ENCODE results near the gene SCNN1B.

The SCNN1B gene

DNA sequence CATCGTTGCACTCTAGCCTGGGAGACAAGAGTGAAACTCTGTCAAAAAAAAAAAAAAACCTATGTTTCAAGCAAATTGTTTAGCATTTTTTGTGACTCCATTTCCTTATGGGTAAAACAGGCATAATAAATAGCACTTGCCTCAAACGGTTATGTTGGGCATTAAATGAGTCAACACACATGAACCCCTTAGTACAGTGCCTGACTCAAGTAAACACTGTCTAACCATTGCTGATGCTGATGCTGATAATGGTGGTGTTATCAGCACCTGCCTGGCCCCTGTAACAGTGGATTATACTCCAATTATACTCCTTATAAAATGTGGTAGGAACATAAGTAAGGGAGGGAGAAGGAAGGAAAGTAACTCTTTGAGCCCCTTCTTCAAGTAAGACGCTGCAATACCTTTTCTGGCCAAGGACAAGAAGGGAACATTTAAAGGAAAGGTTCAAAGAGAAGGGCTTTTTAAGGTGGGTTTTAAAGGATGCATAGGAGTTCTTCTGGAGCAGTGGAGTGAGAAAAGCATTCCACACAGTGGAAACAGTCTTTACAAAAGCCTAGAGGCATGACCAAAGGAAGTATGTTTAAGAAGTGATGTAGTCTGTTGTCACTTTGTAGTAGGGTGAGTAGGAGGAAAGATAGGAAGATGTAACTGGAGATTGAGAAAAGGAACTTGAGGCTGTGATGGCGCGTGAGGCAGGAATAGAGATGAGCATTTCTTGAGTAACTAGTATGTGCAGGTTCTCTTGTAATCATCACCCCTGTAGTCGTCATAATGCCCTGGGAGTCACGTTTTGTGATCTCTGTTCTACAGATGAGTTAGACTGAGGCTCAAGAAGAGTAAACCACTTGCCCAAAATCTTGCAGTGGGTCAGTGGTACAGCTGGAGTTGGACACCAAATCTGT is 4.3 kb downstream of the SCNN1B start:
- no peaks in the 10 kb centered on the region for H3K36me3 ChIP-seq (ENCODE audit: control insufficient read depth in 1 of 2, insufficient read depth in 2 of 2, low read length in 2 of 2)
- no peak overlapping the region for H2BK5ac ChIP-seq (ENCODE audit: low read depth, low read length, poor library complexity)
- no peaks in the 10 kb centered on the region for H3K79me2 ChIP-seq (ENCODE audit: control insufficient read depth, insufficient read depth, low read length, poor library complexity)
- H3K79me1 ChIP-seq (ENCODE audit: low read length) = no peaks in the 10 kb centered on the region
- no peak overlapping the region for H3K14ac ChIP-seq (ENCODE audit: low read length)
- peak; percentile 63 to 81 for DNase-seq
- H3K23ac ChIP-seq (ENCODE audit: low read length) = no peak overlapping the region
- no peak overlapping the region for H3K4me3 ChIP-seq (ENCODE audit: low read depth, low read length)
- H2BK120ac ChIP-seq (ENCODE audit: insufficient read depth, low read length, poor library complexity) = no peak overlapping the region
- 100% methylated on average over 1 of the region's 7 CpGs for WGBS (ENCODE audit: extremely low coverage, insufficient coverage, insufficient read length)
- H3K18ac ChIP-seq (ENCODE audit: low read length) = no peak overlapping the region
- H3K27me3 ChIP-seq (ENCODE audit: insufficient read depth, low read length) = peaks cover 19% of the 10 kb centered on the region
- H3K27ac ChIP-seq (ENCODE audit: low read depth, low read length) = no peak overlapping the region
- H2BK12ac ChIP-seq (ENCODE audit: low read length) = no peak overlapping the region
- H4K12ac ChIP-seq (ENCODE audit: low read depth, low read length) = no peak overlapping the region
- no peak overlapping the region for H2AK5ac ChIP-seq (ENCODE audit: low read length)
- no peak overlapping the region for H3K4me2 ChIP-seq (ENCODE audit: low read length)
- H3K4me1 ChIP-seq (ENCODE audit: control insufficient read depth in 1 of 2, insufficient read depth in 2 of 2, low read length in 2 of 2) = peaks cover 0 to 6% of the 10 kb centered on the region in 2 experiments
- H2AFZ ChIP-seq (ENCODE audit: insufficient read depth, low read length, poor library complexity) = no peak overlapping the region
- no peak overlapping the region for H4K91ac ChIP-seq (ENCODE audit: low read depth, low read length)
- H4K8ac ChIP-seq (ENCODE audit: low read depth, low read length) = no peak overlapping the region
- H3K9me3 ChIP-seq (ENCODE audit: insufficient read depth, low read depth, low read length) = peaks cover 8% of the 10 kb centered on the region
- no peak overlapping the region for H3K4ac ChIP-seq (ENCODE audit: low read depth, low read length)
- no peak overlapping the region for H3K9ac ChIP-seq (ENCODE audit: low read length)

GRCh38 chr16:23310217-23310616 is 8.1 kb downstream of the SCNN1B start:
- H2BK120ac ChIP-seq (ENCODE audit: insufficient read depth, low read length, poor library complexity) = no peak overlapping the region
- H3K36me3 ChIP-seq (ENCODE audit: control insufficient read depth in 1 of 2, insufficient read depth in 2 of 2, low read length in 2 of 2) = no peaks in the 10 kb centered on the region
- H3K27me3 ChIP-seq (ENCODE audit: insufficient read depth, low read length) = no peaks in the 10 kb centered on the region
- H3K18ac ChIP-seq (ENCODE audit: low read length) = no peak overlapping the region
- no peak overlapping the region for H4K91ac ChIP-seq (ENCODE audit: low read depth, low read length)
- H2AK5ac ChIP-seq (ENCODE audit: low read length) = no peak overlapping the region
- no peak overlapping the region for H3K9ac ChIP-seq (ENCODE audit: low read length)
- DNase-seq = no peak
- H3K79me1 ChIP-seq (ENCODE audit: low read length) = no peaks in the 10 kb centered on the region
- no peak overlapping the region for H2AFZ ChIP-seq (ENCODE audit: insufficient read depth, low read length, poor library complexity)
- H3K4me1 ChIP-seq (ENCODE audit: control insufficient read depth in 1 of 2, insufficient read depth in 2 of 2, low read length in 2 of 2) = peaks cover 0 to 1% of the 10 kb centered on the region in 2 experiments
- H3K14ac ChIP-seq (ENCODE audit: low read length) = no peak overlapping the region
- no peak overlapping the region for H3K4ac ChIP-seq (ENCODE audit: low read depth, low read length)
- H4K12ac ChIP-seq (ENCODE audit: low read depth, low read length) = no peak overlapping the region
- H3K23ac ChIP-seq (ENCODE audit: low read length) = no peak overlapping the region
- peaks cover 4% of the 10 kb centered on the region for H3K9me3 ChIP-seq (ENCODE audit: insufficient read depth, low read depth, low read length)
- no peak overlapping the region for H3K4me2 ChIP-seq (ENCODE audit: low read length)
- H2BK5ac ChIP-seq (ENCODE audit: low read depth, low read length, poor library complexity) = no peak overlapping the region
- H3K79me2 ChIP-seq (ENCODE audit: control insufficient read depth, insufficient read depth, low read length, poor library complexity) = no peaks in the 10 kb centered on the region
- H2BK12ac ChIP-seq (ENCODE audit: low read length) = no peak overlapping the region
- no peak overlapping the region for H3K27ac ChIP-seq (ENCODE audit: low read depth, low read length)
- H4K8ac ChIP-seq (ENCODE audit: low read depth, low read length) = no peak overlapping the region
- H3K4me3 ChIP-seq (ENCODE audit: low read depth, low read length) = no peak overlapping the region

- DNase-seq = no peak
- Histone ChIP-seq H3K27ac (ENCODE audit: low read depth, low read length) (no peak overlapping the region), H3K14ac (ENCODE audit: low read length) (no peak overlapping the region), H2AFZ (ENCODE audit: insufficient read depth, low read length, poor library complexity) (no peak overlapping the region), H4K91ac (ENCODE audit: low read depth, low read length) (no peak overlapping the region), H3K23ac (ENCODE audit: low read length) (peak overlapping the region; percentile 15), H3K4ac (ENCODE audit: low read depth, low read length) (no peak overlapping the region), H2BK12ac (ENCODE audit: low read length) (no peak overlapping the region), H3K9ac (ENCODE audit: low read length) (no peak overlapping the region), H3K18ac (ENCODE audit: low read length) (no peak overlapping the region), H3K36me3 (ENCODE audit: control insufficient read depth in 1 of 2, insufficient read depth in 2 of 2, low read length in 2 of 2) (no peaks in the 10 kb centered on the region), H3K9me3 (ENCODE audit: insufficient read depth, low read depth, low read length) (peaks cover 4% of the 10 kb centered on the region), H3K4me1 (ENCODE audit: control insufficient read depth in 1 of 2, insufficient read depth in 2 of 2, low read length in 2 of 2) (peaks cover 0 to 1% of the 10 kb centered on the region in 2 experiments), H3K4me2 (ENCODE audit: low read length) (no peak overlapping the region), H2BK120ac (ENCODE audit: insufficient read depth, low read length, poor library complexity) (no peak overlapping the region), H4K8ac (ENCODE audit: low read depth, low read length) (no peak overlapping the region), H3K79me2 (ENCODE audit: control insufficient read depth, insufficient read depth, low read length, poor library complexity) (no peaks in the 10 kb centered on the region), H2AK5ac (ENCODE audit: low read length) (no peak overlapping the region), H3K79me1 (ENCODE audit: low read length) (no peaks in the 10 kb centered on the region), H3K4me3 (ENCODE audit: low read depth, low read length) (no peak overlapping the region), H2BK5ac (ENCODE audit: low read depth, low read length, poor library complexity) (no peak overlapping the region), H3K27me3 (ENCODE audit: insufficient read depth, low read length) (no peaks in the 10 kb centered on the region), H4K12ac (ENCODE audit: low read depth, low read length) (no peak overlapping the region)
- WGBS (ENCODE audit: extremely low coverage, insufficient coverage, insufficient read length) = no CpG with 5 or more reads among the region's 5 CpGs
These were observed 8.6 kb downstream of the SCNN1B start for GRCh38 chr16:23310744-23311143.

- Histone ChIP-seq H3K4me2 (ENCODE audit: low read length) (no peak overlapping the region), H3K14ac (ENCODE audit: low read length) (no peak overlapping the region), H3K27ac (ENCODE audit: low read depth, low read length) (no peak overlapping the region), H3K4ac (ENCODE audit: low read depth, low read length) (no peak overlapping the region), H4K12ac (ENCODE audit: low read depth, low read length) (no peak overlapping the region), H2BK120ac (ENCODE audit: insufficient read depth, low read length, poor library complexity) (no peak overlapping the region), H3K4me1 (ENCODE audit: control insufficient read depth in 1 of 2, insufficient read depth in 2 of 2, low read length in 2 of 2) (peaks cover 0 to 1% of the 10 kb centered on the region in 2 experiments), H3K79me1 (ENCODE audit: low read length) (no peaks in the 10 kb centered on the region), H3K9me3 (ENCODE audit: insufficient read depth, low read depth, low read length) (peaks cover 3% of the 10 kb centered on the region), H4K91ac (ENCODE audit: low read depth, low read length) (no peak overlapping the region), H3K18ac (ENCODE audit: low read length) (no peak overlapping the region), H3K79me2 (ENCODE audit: control insufficient read depth, insufficient read depth, low read length, poor library complexity) (no peaks in the 10 kb centered on the region), H3K9ac (ENCODE audit: low read length) (no peak overlapping the region), H2BK12ac (ENCODE audit: low read length) (no peak overlapping the region), H2AFZ (ENCODE audit: insufficient read depth, low read length, poor library complexity) (no peak overlapping the region), H2AK5ac (ENCODE audit: low read length) (no peak overlapping the region), H2BK5ac (ENCODE audit: low read depth, low read length, poor library complexity) (no peak overlapping the region), H3K23ac (ENCODE audit: low read length) (no peak overlapping the region), H4K8ac (ENCODE audit: low read depth, low read length) (no peak overlapping the region), H3K36me3 (ENCODE audit: control insufficient read depth in 1 of 2, insufficient read depth in 2 of 2, low read length in 2 of 2) (no peaks in the 10 kb centered on the region), H3K4me3 (ENCODE audit: low read depth, low read length) (peak overlapping the region; percentile 13), H3K27me3 (ENCODE audit: insufficient read depth, low read length) (no peaks in the 10 kb centered on the region)
- DNase-seq = no peak
- no CpG with 5 or more reads among the region's 2 CpGs for WGBS (ENCODE audit: extremely low coverage, insufficient coverage, insufficient read length)
These were observed 14.1 kb downstream of the SCNN1B start for GRCh38 chr16:23316232-23316631.
